Activated CD4-positive, CD25-positive, alpha-beta regulatory T cell treated with anti-CD3 and anti-CD28 coated beads, Interleukin-2, amount 50 U/mL, for 72 hours (primary cell): Measurements from ENCODE around the gene SLC9B2.

Experiments
- DNase-seq: peaks from one replicate; pipeline ENCODE4 v3.0.0; 2021

Gene SLC9B2, protein sequence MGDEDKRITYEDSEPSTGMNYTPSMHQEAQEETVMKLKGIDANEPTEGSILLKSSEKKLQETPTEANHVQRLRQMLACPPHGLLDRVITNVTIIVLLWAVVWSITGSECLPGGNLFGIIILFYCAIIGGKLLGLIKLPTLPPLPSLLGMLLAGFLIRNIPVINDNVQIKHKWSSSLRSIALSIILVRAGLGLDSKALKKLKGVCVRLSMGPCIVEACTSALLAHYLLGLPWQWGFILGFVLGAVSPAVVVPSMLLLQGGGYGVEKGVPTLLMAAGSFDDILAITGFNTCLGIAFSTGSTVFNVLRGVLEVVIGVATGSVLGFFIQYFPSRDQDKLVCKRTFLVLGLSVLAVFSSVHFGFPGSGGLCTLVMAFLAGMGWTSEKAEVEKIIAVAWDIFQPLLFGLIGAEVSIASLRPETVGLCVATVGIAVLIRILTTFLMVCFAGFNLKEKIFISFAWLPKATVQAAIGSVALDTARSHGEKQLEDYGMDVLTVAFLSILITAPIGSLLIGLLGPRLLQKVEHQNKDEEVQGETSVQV

DNA sequence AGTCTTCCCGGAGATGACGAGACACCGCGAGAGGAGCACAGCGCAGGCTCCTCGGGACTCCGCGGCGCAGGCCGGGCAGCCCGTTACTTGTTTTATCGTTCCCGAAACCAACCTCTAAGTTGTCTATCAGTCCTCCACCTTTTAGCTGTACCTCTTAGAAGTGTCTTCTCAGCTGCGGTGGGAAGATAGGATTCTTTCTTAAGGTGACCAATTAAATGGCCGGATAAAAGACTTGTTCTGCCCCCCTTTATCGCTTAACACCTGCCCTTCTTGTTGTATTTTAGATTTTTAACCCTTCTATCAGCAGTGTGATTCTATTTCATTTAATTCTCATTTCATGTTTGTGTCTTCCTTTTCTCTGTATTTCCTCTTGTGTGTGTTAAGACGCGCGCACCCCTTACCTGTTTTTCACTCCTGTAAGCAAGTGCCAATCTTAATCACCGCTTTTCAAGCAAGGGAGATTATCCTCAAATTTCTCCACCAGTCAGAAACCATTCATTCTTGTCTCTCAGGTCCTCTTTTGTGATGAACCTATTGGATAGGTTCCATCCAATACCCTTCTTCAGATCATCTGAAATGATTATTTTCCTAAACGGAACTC lies at the start of gene SLC9B2:
TSS of gene SLC9B2 (minus strand) at position 15 of the 601 bp plus-strand sequence. CDS start 9,211 bp downstream, outside the sequence.
- no peak for DNase-seq

DNA sequence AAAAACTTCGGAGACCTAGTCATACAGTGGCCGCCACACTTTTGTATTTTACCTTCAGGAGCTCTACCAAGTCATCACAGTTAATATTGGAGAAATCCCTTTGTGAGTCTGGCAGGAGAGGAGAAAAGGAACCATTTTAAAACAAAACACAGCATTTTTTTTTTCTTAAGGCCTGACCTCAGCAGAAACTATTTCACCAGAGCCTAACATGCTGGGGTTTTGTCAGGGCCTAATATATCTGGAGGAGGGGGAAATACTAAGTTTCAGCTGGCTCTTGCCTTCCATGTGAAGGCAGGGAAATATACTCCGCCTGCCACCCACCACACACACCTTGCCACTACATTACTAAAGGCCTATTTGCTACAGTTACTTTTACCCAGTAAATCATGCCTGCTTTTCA lies 49.6 kb upstream of the SLC9B2 start:
- DNase-seq = no peak

DNA sequence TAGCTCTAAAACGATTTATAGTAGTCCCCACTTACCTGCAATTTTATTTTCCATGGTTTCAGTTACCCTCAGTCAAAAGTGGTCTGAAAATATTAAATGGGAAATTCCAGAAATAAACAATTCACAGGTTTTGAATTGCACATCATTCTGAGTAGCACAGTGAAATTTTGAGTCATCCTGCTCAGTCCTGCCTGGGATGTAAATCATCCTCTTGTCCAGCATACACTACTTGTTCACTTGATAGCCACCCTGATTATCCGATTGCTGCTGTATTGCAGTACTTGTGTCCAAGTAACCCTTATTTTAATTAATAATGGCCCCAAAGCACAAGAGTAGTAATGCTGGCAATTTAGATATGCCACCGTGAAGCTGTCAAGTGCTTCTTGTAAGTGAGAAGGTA lies 46.6 kb upstream of the SLC9B2 start:
- DNase-seq = no peak

DNA sequence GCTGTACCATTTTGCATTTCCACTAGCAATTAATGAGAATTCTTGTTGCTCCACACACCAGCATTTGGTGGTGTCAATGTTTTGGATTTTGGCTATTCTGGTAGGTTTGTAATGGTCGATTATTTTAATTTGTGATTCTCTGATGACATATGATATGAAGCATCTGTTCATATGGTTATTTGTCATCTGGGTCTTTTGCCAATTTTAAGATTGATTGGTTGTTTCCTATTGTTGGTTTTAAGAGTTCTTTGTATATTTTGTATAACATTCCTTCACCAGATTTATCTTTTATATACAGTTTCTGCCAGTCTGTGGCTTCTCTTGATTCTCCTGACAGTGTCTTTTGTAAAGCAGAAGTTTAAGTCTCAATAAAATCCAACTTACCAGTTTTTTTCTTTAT lies 41.6 kb upstream of the SLC9B2 start:
- DNase-seq = no peak

DNA sequence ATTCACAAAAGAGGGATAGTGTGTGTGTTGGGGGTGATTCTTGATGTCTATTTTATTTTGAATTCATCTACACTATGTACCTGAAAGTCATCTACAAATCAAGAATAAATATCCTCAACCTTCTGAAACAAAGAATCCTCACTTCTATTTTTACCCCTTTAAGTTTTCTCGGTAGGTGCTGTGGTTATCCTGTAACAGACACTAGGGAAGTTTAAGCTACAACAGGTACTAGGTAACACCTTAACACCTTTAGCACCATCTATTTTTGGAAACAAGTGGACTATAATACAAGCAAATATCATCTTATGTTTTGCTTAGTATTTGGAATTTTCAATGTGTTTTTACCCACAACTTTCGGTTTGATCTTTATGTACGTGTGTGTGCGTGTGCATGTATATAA lies 35.0 kb upstream of the SLC9B2 start:
- no peak for DNase-seq

DNA sequence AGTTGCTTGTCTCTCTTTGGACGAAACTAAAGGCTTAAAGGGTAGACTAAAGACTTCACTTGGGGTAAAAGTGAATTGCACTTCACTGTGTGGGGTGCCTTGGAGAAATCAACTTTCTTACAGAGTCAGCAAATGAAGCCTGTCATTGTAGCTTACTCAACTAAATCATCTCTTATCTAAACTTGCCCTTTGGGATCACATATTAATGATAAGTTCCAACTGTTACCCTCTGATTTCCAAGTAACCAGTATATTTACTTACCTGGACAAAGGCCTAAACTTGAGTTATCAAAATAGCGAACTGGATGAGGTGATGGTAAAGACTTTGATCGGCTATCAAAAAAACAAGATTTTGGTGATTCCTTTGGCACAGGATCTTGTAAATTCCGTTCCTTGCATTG lies 32.0 kb upstream of the SLC9B2 start:
- no peak for DNase-seq

DNA sequence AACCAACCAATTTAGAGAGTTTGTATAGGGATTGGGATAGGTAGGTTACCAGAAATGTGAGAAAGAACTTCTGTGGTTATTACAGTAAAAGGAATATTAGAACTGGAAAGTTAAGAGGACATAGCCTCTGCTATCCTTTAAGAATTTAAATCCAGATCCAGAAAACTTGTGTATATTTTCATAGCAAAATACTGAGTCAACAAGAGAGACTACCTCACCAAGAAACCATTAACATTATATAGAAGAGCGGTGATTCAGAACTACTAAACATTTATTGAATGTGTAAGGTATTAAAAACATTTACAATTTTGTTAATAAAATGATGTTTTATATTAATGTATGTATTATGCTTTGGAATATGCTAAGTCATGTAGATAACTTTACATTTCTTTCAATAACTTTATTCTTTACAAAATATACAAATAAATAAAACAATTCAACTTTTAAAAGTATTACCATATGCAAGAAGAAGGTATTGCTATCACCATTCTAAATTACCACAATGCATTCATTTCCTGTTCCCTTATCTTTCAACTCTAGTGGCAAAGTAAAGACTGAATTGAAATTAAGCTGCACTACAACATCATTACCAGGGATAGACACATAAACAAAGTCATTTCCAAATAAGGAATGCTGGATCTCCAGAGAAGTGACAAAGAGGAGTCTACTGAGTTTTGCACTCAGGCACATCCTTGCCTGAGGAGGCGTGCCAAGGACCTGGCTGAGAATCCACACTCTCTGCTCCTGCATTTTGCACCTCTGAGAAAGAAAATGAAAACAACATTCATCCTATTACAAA lies 29.2 kb upstream of the SLC9B2 start:
- no peak for DNase-seq

DNA sequence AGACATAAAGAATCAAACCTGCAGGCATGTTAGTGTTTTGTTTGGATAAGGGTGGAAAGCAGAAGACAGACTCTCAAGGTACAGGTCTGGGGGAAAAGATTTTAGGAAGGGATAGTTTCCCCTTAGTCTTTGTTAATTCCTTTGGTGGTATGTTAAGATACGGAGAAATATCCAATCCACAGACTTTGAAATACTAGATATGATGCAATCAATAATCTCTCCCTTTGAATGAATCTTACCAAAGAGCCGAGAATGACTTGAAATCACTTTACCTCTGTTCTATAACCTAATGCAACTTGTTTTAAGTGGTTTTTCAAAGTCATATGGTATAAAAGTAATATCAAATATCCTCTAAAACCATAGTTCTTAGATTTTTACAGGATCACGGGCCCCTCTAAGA lies 28.3 kb upstream of the SLC9B2 start:
- no peak for DNase-seq

DNA sequence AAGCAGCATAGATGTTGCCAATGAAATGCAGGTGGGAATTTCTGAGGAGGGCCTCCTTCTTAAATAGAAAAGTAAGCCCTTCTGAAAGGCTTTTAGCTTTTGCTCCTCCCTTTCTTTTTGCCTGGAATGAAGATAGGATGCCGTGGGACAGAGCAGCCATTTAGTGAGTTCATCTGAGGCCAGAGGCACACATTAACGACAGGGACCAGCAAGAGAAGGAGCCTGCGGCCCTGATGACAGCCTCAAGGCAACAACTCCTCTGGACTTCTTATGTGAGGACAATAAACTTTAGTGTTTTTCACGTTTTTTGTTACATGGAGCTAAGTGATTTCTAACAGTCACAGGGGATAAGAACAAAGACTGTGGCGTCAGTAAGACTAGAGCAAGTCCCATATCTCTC lies 24.1 kb upstream of the SLC9B2 start:
- no peak for DNase-seq

DNA sequence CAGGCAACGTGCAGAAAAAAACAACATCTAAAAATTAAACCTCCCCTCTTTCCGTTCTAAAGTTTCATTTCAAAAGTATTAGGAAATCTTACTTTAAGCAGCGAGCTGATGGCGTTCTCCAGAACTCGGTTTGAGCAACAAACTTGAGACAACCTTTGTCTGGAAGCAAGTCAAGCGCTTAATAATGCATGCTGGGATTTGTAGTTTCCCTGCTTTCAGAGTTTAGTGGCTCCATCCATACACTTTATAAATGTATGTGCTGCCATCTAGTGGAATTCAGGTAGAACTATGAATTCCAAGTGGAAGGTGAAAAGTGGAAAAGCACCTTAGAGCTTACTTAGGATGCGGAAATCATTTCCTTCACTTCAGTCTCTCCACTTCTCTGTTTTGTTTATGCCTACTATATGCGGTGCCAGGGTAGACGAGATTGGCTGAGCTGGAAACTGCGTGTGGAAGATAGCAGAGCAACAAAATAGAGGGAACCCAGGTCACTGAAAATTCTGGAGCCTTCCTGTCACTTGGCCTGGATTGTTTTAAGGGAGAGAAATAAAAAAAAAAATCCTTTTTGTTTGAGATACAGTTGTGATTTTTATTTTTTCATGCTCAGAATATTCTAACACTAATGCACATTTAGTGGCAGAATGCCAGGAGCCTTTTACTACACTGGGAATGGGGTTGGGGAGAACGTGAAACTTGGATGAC lies 23.3 kb upstream of the SLC9B2 start, which contains the start of gene BDH2:
TSS of gene BDH2 (minus strand) at position 144 of the 702 bp plus-strand sequence. CDS start 3,580 bp downstream, outside the sequence.
- no peak for DNase-seq

DNA sequence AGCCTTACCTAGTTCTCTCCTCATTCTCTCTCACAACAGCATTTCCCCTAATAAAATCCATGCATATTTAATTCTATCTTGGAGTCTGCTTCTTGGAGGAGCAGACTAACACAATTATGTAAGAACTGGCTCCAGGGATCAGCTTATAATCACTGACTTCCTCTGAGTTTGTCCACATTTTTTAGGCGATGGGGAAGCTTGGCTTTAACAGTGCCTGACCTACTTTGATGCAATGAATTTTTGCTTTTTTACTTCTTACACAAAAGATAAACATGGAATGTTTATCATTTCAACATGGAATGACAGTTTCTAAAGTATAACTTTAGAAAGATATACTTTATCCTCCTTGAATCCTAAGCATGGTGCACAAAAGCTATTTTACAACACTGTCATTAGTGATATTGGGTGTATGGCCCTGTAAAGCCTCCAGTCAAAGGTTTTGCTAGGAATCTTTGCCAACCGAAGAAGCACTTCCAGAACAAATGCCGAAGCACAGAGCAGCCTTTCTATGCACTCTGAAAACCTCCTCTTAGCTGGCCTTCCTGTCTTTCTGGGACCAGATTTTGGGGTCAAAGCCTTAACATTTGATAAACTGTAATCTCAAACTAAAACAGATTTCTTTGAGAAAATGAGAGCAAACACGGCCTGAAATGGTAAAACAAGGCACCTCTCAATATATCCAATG lies 22.3 kb upstream of the SLC9B2 start:
- DNase-seq = no peak

DNA sequence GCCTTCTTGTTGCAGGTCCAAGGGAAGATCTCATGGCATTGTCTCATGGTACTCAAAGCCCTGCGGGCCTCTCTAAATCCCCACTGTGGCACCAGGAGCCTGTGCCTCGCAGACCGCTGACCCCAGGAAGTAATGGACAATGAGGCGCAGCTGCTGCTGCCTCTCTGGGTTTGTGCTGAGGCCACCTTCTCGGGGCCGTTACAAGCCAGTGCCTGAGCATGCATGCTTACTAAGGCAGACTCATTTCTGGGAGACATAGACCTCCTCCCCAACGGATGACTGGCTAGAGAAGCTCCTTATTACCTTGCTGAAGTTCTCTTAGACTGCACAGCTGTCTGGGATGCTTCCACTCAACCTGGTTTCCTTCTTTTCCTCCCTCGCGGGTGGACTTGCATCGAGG lies 21.8 kb upstream of the SLC9B2 start:
- DNase-seq = no peak

DNA sequence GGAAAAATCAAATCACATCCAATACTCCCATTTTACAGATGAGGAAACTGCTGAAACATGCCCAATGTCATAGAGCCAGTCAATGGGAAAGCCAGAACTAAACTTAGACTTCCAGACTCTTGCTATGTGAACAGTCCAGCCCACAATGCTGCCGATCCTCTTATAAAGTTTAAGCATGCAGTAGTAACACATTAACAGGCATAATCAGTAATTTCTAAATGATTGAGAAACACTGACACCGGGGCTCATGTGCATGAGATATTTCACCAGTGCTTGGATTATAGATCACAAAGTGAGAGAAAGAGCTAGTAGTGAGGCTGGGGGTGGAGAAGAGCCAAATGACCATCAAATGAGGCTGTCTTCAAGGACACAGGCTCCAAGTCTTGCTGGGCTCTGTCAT lies 20.6 kb upstream of the SLC9B2 start:
- no peak for DNase-seq

DNA sequence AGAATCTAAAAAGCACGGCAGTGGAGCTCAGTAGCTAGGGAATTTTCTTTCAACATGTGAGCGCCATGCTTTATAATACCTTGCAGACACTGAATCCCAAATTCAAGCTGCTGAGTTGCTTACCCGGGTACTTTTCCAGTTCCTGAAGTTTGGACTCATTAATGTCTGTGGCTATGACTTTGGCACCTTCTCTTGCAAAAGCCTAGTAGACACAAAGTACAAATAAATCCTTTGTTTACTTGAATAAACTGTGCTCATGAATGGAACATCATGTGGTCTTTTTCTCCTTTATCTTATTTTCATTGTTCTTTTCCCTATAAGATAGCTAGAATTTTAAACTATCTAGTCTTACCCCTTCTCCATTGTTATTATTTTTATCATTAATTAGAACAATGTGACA lies 18.5 kb upstream of the SLC9B2 start:
- no peak for DNase-seq

DNA sequence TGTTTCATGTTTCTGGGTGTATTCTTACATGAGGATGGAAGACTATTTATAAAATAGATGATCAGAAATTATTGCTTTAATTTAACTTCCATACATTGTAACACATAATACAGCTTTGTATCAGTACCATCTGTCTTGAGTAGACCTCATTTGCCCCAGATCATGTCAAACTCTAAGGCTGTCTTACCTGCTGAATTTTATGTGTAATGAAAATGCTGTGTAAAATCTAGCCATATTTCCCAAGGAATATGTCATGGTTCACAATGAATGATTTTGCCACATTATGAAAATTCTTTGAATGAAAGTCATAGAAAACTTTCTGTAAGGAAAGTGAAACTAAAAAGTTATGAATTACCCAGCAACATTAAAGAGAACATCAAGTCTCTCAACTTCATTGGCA lies 15.7 kb upstream of the SLC9B2 start:
- DNase-seq = no peak

DNA sequence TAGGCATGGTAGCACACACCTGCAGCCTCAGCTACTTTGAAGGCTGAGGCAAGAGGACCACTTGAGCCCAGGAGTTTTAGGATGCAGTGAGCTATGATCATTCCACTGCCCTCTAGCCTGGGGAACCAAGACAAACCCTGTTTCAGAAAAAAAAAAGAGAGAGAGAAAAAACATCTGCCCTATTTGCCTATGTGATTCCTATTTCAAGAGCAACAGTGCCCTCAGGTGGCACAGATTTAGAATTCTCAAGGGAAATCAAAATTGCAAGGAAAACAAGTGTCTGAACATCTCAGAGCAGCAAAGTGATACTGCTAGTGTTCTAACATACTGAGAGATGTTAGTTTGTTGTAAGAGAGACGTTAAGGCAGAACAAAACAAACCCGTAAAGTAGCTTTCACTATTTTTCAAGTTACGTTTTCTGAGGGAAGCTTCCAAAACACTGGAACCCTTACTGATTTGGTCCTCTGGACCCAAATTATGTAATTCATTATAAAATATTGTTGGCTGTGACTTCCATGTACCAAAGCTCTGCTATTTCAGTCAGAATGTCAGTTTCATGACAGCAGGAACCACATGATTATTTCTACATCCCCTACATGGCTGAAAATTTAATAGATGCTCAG lies 15.2 kb upstream of the SLC9B2 start:
- no peak for DNase-seq

DNA sequence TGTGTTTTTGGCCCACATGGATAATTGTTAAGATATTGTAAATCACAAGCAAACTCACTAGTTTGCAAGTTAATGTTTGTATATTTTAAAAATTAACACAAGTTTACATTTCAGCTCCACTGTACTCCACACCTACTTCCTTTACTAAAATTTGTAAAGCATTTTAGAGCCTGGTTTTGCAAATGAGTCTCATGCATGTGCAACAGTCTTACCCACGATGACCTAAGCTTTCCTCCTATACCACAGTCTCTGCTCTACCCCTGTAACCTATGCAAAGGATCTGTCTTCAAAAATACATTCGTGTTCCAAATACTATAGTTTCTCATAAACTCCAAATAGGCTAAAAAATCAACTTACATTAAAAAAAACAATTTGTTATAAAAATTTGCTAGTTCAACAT lies 12.9 kb upstream of the SLC9B2 start:
- no peak for DNase-seq

DNA sequence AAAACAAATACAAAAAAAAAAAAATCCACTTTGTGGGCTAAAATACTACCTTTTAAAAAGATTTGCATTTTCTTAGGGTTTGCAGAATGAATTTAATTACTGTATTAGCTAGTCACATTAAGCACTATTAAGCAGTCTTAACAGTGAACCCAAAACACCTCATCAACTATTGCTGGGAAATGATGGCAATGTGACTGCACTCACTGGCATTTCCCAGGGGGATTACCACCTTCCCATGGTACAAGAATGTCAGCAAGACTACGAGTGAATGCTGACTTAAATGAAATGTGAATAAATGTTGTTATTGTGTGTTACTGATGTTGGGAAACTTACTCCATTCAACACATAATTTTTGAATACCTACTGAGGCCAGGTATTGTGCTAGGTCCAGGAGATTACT lies 10.0 kb upstream of the SLC9B2 start:
- DNase-seq = no peak

DNA sequence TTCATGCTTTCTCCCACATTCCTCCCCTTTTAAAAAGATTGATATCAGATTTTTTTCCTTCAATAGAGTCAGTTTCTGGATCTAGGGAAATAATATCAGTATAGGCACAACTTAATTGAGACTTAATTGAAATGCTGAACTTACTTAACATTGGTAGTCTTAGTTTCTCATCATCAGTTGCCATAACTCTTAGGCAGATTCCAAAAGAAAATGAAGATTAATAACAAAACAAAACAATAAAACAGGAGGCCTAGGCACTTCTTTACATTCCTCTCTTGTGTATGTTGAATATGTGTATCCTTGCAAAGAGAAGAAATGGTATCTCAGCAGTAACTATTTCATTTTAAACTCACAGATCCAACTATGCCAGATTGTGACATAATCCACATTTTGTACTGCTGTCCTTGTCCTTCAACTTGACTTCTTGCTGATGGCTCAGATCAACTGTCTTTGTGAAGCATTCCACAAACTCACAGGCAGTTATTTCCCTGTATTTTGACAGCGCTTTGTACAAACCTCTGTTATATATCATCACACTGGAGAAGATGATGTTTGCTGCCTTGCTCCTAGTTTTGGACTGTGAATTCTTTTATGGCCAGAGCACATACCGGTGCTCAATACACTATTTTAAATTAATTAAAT lies 9.1 kb upstream of the SLC9B2 start:
- DNase-seq = no peak

DNA sequence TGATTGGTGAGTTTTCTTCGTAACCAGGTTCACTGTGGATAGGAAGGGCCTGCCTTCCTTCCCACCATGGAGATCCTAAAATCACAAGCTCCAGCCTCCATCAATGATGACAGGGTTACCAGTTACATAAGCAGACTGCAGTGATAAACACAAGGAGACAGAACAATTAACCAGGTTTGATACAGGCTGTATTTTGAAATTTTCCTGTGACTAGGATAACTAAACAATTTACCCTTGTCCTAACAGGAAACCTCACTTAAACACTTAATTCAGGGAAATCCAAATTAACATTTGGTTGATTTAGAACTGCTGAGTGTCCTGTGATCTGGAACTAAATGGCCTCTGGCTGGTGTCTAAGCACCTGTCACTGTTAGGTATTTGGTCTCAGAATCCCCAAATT lies 3.1 kb upstream of the SLC9B2 start:
- DNase-seq = no peak
